Mesendoderm (in vitro differentiated cells): Measurements from ENCODE around the gene SPINDOC.
A peak's percentile ranks its signal among the peaks of the same experiment; 100 is the strongest.

Experiments used
- DNase-seq: peaks from one replicate; pipeline ENCODE4 v3.0.0; 2013
- H2AK5ac ChIP-seq: 2 replicates; pipeline ENCODE4 v1.6.1; 2013; ENCODE audit warnings: low read length, inconsistent platforms
- H2BK120ac ChIP-seq: 2 replicates; pipeline ENCODE4 v1.6.1; 2013; ENCODE audit warnings: low read depth, mild to moderate bottlenecking, low read length, moderate library complexity, mixed read lengths
- H2BK15ac ChIP-seq: replicated peaks from 2 replicates; pipeline ENCODE4 v1.6.1; 2013; ENCODE audit warnings: low read depth, mild to moderate bottlenecking, moderate library complexity
- H2BK5ac ChIP-seq: 2 replicates; pipeline ENCODE4 v1.6.1; 2013; ENCODE audit warnings: low read length, inconsistent platforms
- H3K18ac ChIP-seq: 2 replicates; pipeline ENCODE4 v1.6.1; 2013; ENCODE audit warnings: mild to moderate bottlenecking, low read length, mixed read lengths
- H3K23ac ChIP-seq: one replicate; pipeline ENCODE4 v1.6.1; 2013; ENCODE audit warnings: low read length
- H3K27ac ChIP-seq: 2 replicates; pipeline ENCODE4 v1.5.1; 2013; ENCODE audit warnings: low read depth, mild to moderate bottlenecking, inconsistent platforms, low read length, moderate library complexity
- H3K27me3 ChIP-seq: 2 replicates; pipeline ENCODE4 v1.6.1; 2013; ENCODE audit warnings: low read length, control low read depth, mild to moderate bottlenecking, inconsistent platforms; ENCODE audit not compliant: insufficient read depth, poor library complexity
- H3K36me3 ChIP-seq: 2 replicates; pipeline ENCODE4 v1.6.1; 2013; ENCODE audit warnings: low read length, inconsistent platforms; ENCODE audit not compliant: control insufficient read depth, insufficient read depth
- H3K4ac ChIP-seq: one replicate; pipeline ENCODE4 v1.6.1; 2013; ENCODE audit warnings: low read depth, mild to moderate bottlenecking, low read length, moderate library complexity
- H3K4me1 ChIP-seq: 2 replicates; pipeline ENCODE4 v1.6.1; 2013; ENCODE audit warnings: low read depth, low read length, inconsistent platforms; ENCODE audit not compliant: control insufficient read depth
- H3K4me2 ChIP-seq: 2 replicates; pipeline ENCODE4 v1.6.1; 2013; ENCODE audit warnings: low read length
- H3K4me3 ChIP-seq: 2 replicates; pipeline ENCODE4 v1.5.1; 2013; ENCODE audit warnings: mild to moderate bottlenecking, low read length
- H3K56ac ChIP-seq: one replicate; pipeline ENCODE4 v1.6.1; 2013; ENCODE audit warnings: low read length
- H3K79me1 ChIP-seq: 2 replicates; pipeline ENCODE4 v1.6.1; 2013; ENCODE audit warnings: low read length, inconsistent platforms
- H3K79me2 ChIP-seq: 2 replicates; pipeline ENCODE4 v1.6.1; 2013; ENCODE audit warnings: mild to moderate bottlenecking, low read length; ENCODE audit not compliant: control insufficient read depth, insufficient read depth
- H3K9ac ChIP-seq: 2 replicates; pipeline ENCODE4 v1.6.1; 2013; ENCODE audit warnings: low read length, inconsistent platforms
- H4K5ac ChIP-seq: one replicate; pipeline ENCODE4 v1.6.1; 2013; ENCODE audit warnings: low read length
- H4K8ac ChIP-seq: one replicate; pipeline ENCODE4 v1.6.1; 2013; ENCODE audit warnings: low read depth, mild to moderate bottlenecking, control low read depth, low read length, moderate library complexity
- WGBS: extraction: QIAGEN DNeasy Blood & Tissue Kit; methylation state at CpG from one replicate; pipeline ENCODE4 v1.1.7; 2013; ENCODE audit warnings: low lambda C conversion rate, missing lambda C conversion rate; ENCODE audit not compliant: insufficient coverage; ENCODE audit errors: extremely low coverage; 5-methylcytosine and 5-hydroxymethylcytosine counted together

SPINDOC gene

GRCh38 chr11:63837739-63838138 is 24.5 kb downstream of the SPINDOC start:
- no peak overlapping the region for H3K18ac ChIP-seq

DNA sequence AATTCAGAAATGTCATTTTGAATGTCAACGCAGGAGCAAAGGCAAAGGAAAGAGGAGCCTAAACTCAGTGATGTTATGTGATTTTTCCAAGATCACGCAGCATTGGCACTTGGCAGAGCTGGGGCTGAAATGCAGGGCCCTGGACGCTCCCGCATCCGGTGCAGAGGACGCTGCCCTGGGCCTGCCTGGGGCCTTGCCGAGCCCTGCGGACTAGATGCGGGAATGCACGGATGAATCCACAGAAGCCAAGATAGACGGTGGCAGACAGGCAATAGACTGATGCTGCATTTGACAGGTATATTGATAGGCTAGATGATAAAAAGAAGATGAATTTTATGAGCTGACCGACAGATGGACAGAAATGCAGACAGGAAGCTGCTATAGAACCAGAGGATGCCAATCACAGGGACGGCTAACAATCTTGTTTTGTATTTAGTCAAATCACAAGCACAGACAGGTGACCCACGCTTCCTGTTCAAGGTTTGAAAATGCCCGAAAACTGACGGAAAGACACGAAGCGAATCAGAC is 25.0 kb downstream of the SPINDOC start:
- H3K23ac ChIP-seq, result no peak overlapping the region
- H2BK15ac ChIP-seq, result no peak overlapping the region
- H3K4me2 ChIP-seq, result peak overlapping the region; percentile 12
- H3K4me3 ChIP-seq, result no peak overlapping the region
- DNase-seq, result peak; percentile 46
- no peak overlapping the region for H2BK5ac ChIP-seq
- H3K56ac ChIP-seq, result peak overlapping the region; percentile 59
- H3K9ac ChIP-seq, result peak overlapping the region; percentile 60
- H2AK5ac ChIP-seq, result no peak overlapping the region
- no peaks in the 10 kb centered on the region for H3K36me3 ChIP-seq
- peaks cover 37% of the 10 kb centered on the region for H3K79me2 ChIP-seq
- H4K5ac ChIP-seq, result no peak overlapping the region
- H3K79me1 ChIP-seq, result peaks cover 23% of the 10 kb centered on the region
- H3K4ac ChIP-seq, result no peak overlapping the region
- peaks cover 18% of the 10 kb centered on the region for H3K4me1 ChIP-seq
- no peak overlapping the region for H2BK120ac ChIP-seq
- no peak overlapping the region for H4K8ac ChIP-seq
- H3K27me3 ChIP-seq, result no peaks in the 10 kb centered on the region
- no peak overlapping the region for H3K27ac ChIP-seq
- no CpG with 5 or more reads among the region's 18 CpGs for WGBS
- H3K18ac ChIP-seq, result no peak overlapping the region

More at GRCh38 chr11:63837739-63838138, 24.5 kb downstream of the SPINDOC start:
- Histone ChIP-seq H3K4me1 (peaks cover 18% of the 10 kb centered on the region), H3K23ac (no peak overlapping the region), H3K36me3 (no peaks in the 10 kb centered on the region), H2AK5ac (peak overlapping the region; percentile 62), H3K79me2 (peaks cover 32% of the 10 kb centered on the region), H3K27me3 (no peaks in the 10 kb centered on the region), H3K9ac (peak overlapping the region; percentile 60), H2BK15ac (no peak overlapping the region), H3K79me1 (peaks cover 20% of the 10 kb centered on the region), H4K8ac (no peak overlapping the region), H4K5ac (peak overlapping the region; percentile 29), H2BK120ac (no peak overlapping the region), H2BK5ac (no peak overlapping the region), H3K27ac (no peak overlapping the region), H3K56ac (peak overlapping the region; percentile 59), H3K4me3 (no peak overlapping the region), H3K4me2 (no peak overlapping the region), H3K4ac (no peak overlapping the region)
- no CpG with 5 or more reads among the region's 5 CpGs for WGBS
- no peak for DNase-seq

GRCh38 chr11:63838678-63839507 is 25.6 kb downstream of the SPINDOC start, which contains the start of gene MARK2:
MARK2 (plus strand) TSS chr11:63839110; CDS start chr11:63839507, 397 bp downstream.
- Histone ChIP-seq H3K4me3 (peak within 1 kb of the TSS; percentile 94), H3K4ac (no peak within 1 kb of the TSS), H3K27ac (peak within 1 kb of the TSS; percentile 94), H2BK5ac (no peak within 1 kb of the TSS), H3K56ac (peak within 1 kb of the TSS; percentile 97), H2BK15ac (no peak within 1 kb of the TSS), H3K36me3 (no peaks in the 10 kb centered on the region), H2AK5ac (no peak within 1 kb of the TSS), H3K18ac (peak within 1 kb of the TSS; percentile 65), H3K23ac (peak within 1 kb of the TSS; percentile 87), H3K79me1 (peaks cover 25% of the 10 kb centered on the region), H3K4me1 (peaks cover 19% of the 10 kb centered on the region), H3K79me2 (peaks cover 43% of the 10 kb centered on the region), H4K5ac (no peak within 1 kb of the TSS), H3K4me2 (peak within 1 kb of the TSS; percentile 97), H2BK120ac (no peak within 1 kb of the TSS), H4K8ac (no peak within 1 kb of the TSS), H3K9ac (peak within 1 kb of the TSS; percentile 95), H3K27me3 (no peaks in the 10 kb centered on the region)
- peak; percentile 99 for DNase-seq
- WGBS, result no CpG with 5 or more reads among the region's 100 CpGs

DNA sequence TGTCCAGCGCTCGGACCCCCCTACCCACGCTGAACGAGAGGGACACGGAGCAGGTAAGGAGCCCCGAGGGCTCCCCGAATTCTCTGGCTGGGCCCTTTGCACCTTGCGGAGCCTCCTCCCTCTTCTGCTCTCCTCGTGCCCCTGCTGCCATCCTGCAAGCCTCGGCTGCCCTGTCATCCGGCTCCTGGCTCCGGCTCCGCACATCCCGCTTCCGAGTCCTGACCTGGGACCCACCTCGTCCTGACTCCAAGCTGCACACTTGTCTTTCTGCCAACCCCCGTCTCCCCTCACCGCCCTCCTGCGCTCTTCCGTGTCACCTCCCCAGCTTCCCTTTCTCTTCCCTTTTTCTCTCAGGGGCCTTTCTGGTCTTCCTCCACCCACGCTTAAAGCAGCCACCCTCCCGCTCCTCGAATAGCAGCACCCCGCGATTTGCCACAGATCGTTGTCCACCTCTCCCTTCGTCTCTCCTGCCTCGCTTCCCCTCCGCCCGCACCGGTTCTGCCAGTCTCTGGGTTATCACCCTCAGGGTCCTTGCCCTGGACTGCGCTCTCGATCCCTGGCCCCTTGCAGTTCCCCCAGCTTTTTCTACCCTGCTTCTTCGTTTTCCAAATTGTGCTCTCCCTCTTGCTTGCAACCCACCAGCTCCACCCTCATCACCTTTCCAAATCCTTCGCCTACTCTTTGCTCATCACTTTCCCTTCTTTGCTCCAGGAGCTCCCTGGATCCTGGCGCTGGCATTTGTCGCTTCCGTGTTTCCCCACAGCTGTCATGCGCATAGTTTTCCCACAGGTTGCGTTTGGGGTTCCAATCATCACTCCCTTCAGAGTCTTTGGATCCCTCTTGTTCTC is 26.5 kb downstream of the SPINDOC start:
- peak overlapping the region; percentile 65 for H3K18ac ChIP-seq
- peak overlapping the region; percentile 97 for H3K4me2 ChIP-seq
- H2AK5ac ChIP-seq, result no peak overlapping the region
- H3K23ac ChIP-seq, result peak overlapping the region; percentile 87
- H4K5ac ChIP-seq, result no peak overlapping the region
- no peak for DNase-seq
- H3K27ac ChIP-seq, result peak overlapping the region; percentile 94
- no peak overlapping the region for H2BK5ac ChIP-seq
- no peaks in the 10 kb centered on the region for H3K36me3 ChIP-seq
- H3K27me3 ChIP-seq, result no peaks in the 10 kb centered on the region
- peaks cover 22% of the 10 kb centered on the region for H3K4me1 ChIP-seq
- H2BK15ac ChIP-seq, result no peak overlapping the region
- H3K56ac ChIP-seq, result peak overlapping the region; percentile 97
- peaks cover 29% of the 10 kb centered on the region for H3K79me1 ChIP-seq
- WGBS, result no CpG with 5 or more reads among the region's 40 CpGs
- H3K79me2 ChIP-seq, result peaks cover 51% of the 10 kb centered on the region
- H3K4ac ChIP-seq, result no peak overlapping the region
- no peak overlapping the region for H2BK120ac ChIP-seq
- H3K4me3 ChIP-seq, result peak overlapping the region; percentile 94
- H4K8ac ChIP-seq, result no peak overlapping the region
- peak overlapping the region; percentile 95 for H3K9ac ChIP-seq

DNA sequence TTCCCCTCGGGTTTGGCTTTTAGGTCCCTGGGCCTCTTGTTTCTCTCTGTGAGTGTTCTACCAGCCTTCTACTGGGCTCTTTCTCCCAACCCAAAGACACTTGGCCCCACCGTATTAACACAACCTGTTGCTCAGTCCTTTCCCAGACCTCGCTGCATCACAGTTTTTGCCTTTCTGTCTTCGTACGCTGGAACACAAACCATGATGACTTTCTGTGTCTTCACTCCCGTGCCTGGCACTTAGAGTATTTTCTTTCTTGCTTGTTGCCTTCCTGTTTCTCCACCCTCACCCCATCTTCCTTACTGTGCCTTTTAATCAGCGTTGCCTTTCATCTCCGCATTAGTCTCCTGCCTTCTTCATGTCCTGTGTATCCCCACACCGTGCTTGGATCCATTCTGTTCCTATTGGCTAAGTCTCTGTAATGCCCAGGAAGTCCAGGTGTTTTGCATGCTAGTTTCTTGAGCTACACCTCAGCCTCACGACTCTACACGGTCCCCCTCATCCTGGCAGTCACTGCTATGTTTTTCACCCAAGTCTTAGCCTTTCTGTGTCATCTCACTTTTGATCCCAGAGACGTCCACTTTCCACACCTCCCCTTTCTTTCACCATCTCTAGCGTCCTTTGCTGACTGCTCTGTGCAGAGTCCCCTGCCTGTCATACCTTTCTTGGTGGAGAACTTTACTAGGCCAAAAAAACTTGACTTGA is 27.3 kb downstream of the SPINDOC start:
- no peak overlapping the region for H2BK15ac ChIP-seq
- no peaks in the 10 kb centered on the region for H3K27me3 ChIP-seq
- peaks cover 58% of the 10 kb centered on the region for H3K79me2 ChIP-seq
- H2BK120ac ChIP-seq, result no peak overlapping the region
- H3K18ac ChIP-seq, result no peak overlapping the region
- no peak overlapping the region for H4K5ac ChIP-seq
- no peak overlapping the region for H2AK5ac ChIP-seq
- no peak overlapping the region for H3K27ac ChIP-seq
- peak overlapping the region; percentile 94 for H3K4me3 ChIP-seq
- peak overlapping the region; percentile 87 for H3K23ac ChIP-seq
- peak overlapping the region; percentile 97 for H3K56ac ChIP-seq
- DNase-seq, result no peak
- WGBS, result no CpG with 5 or more reads among the region's 13 CpGs
- no peak overlapping the region for H3K4ac ChIP-seq
- H3K9ac ChIP-seq, result peak overlapping the region; percentile 95
- H3K4me2 ChIP-seq, result peak overlapping the region; percentile 97
- H3K4me1 ChIP-seq, result peaks cover 28% of the 10 kb centered on the region
- H4K8ac ChIP-seq, result no peak overlapping the region
- H3K36me3 ChIP-seq, result no peaks in the 10 kb centered on the region
- H2BK5ac ChIP-seq, result no peak overlapping the region
- peaks cover 31% of the 10 kb centered on the region for H3K79me1 ChIP-seq
